Measurements from ENCODE around the gene FHIT.

The FHIT gene

GRCh38 chr3:60812502-60812901 is 438.8 kb downstream of the FHIT start:
- H3K9ac ChIP-seq = no peak overlapping the region
- no peaks in the 10 kb centered on the region for H3K4me1 ChIP-seq
- H3K36me3 ChIP-seq (ENCODE audit: control insufficient read depth, insufficient read depth, low read length) = no peaks in the 10 kb centered on the region
- H2AFZ ChIP-seq = no peak overlapping the region
- H3K27ac ChIP-seq = no peak overlapping the region
- TF ChIP-seq CTCF (IDR thresholded peaks at IDR 0.05) = no peak
- no peak overlapping the region for H3K4me3 ChIP-seq (ENCODE audit: low read depth, low read length)
- H3K79me2 ChIP-seq = no peaks in the 10 kb centered on the region
- H3K4me2 ChIP-seq (ENCODE audit: low read length) = no peak overlapping the region
- H3K27me3 ChIP-seq (ENCODE audit: control insufficient read depth, insufficient read depth, low read length) = no peaks in the 10 kb centered on the region
- H3K9me3 ChIP-seq (ENCODE audit: control insufficient read depth, low read length) = no peaks in the 10 kb centered on the region

- Histone ChIP-seq H3K9me3 (ENCODE audit: control insufficient read depth, low read length) (no peaks in the 10 kb centered on the region), H3K27ac (no peak overlapping the region), H2AFZ (no peak overlapping the region), H3K9ac (no peak overlapping the region), H3K4me2 (ENCODE audit: low read length) (no peak overlapping the region), H3K79me2 (no peaks in the 10 kb centered on the region), H3K36me3 (ENCODE audit: control insufficient read depth, insufficient read depth, low read length) (no peaks in the 10 kb centered on the region), H3K27me3 (ENCODE audit: control insufficient read depth, insufficient read depth, low read length) (no peaks in the 10 kb centered on the region), H3K4me3 (ENCODE audit: low read depth, low read length) (no peak overlapping the region), H3K4me1 (no peaks in the 10 kb centered on the region)
- no peak for TF ChIP-seq CTCF (IDR thresholded peaks at IDR 0.05)
These were observed 440.4 kb downstream of the FHIT start for GRCh38 chr3:60810881-60811280.

- no peak for TF ChIP-seq CTCF (IDR thresholded peaks at IDR 0.05)
- Histone ChIP-seq H3K4me3 (ENCODE audit: low read depth, low read length) (no peak overlapping the region), H2AFZ (no peak overlapping the region), H3K27me3 (ENCODE audit: control insufficient read depth, insufficient read depth, low read length) (no peaks in the 10 kb centered on the region), H3K9ac (no peak overlapping the region), H3K79me2 (no peaks in the 10 kb centered on the region), H3K4me1 (no peaks in the 10 kb centered on the region), H3K36me3 (ENCODE audit: control insufficient read depth, insufficient read depth, low read length) (no peaks in the 10 kb centered on the region), H3K4me2 (ENCODE audit: low read length) (no peak overlapping the region), H3K9me3 (ENCODE audit: control insufficient read depth, low read length) (no peaks in the 10 kb centered on the region), H3K27ac (no peak overlapping the region)
These were observed 441.2 kb downstream of the FHIT start for GRCh38 chr3:60809857-60810610.

- Histone ChIP-seq H3K4me2 (ENCODE audit: low read length) (no peak overlapping the region), H3K4me1 (no peaks in the 10 kb centered on the region), H3K36me3 (ENCODE audit: control insufficient read depth, insufficient read depth, low read length) (no peaks in the 10 kb centered on the region), H3K27ac (no peak overlapping the region), H2AFZ (no peak overlapping the region), H3K27me3 (ENCODE audit: control insufficient read depth, insufficient read depth, low read length) (no peaks in the 10 kb centered on the region), H3K79me2 (no peaks in the 10 kb centered on the region), H3K9me3 (ENCODE audit: control insufficient read depth, low read length) (no peaks in the 10 kb centered on the region), H3K9ac (no peak overlapping the region), H3K4me3 (ENCODE audit: low read depth, low read length) (no peak overlapping the region)
- no peak for TF ChIP-seq CTCF (IDR thresholded peaks at IDR 0.05)
These were observed 447.8 kb downstream of the FHIT start for GRCh38 chr3:60803216-60804173.
